Measurements from ENCODE around the gene MYO5B.
"Not testable (repeated sequence)": the region's sequence is repeated elsewhere in the genome, so short reads cannot be mapped to it uniquely, and the experiment has no call there.

The MYO5B gene

DNA sequence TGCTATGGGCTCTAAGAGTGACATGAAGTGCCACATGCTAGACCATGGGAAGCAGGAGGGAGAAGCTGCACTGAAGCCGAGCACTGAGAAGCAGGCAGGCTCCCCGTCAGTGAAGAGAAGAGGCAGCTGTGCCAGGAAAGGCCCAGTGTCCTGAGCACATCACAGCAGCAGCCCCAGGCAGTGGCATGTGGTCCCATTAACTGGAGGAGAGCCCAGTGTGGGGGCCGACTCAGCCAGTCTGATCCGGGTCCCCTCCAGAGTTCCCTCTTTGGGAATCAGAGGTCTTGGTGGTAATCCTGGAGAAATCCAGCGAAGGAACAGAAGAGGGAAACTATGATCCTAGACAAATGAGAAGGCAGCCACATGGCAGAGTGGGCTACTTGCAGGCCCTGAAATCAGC, 284.9 kb downstream of the MYO5B start:
- DNase-seq: no peak

DNA sequence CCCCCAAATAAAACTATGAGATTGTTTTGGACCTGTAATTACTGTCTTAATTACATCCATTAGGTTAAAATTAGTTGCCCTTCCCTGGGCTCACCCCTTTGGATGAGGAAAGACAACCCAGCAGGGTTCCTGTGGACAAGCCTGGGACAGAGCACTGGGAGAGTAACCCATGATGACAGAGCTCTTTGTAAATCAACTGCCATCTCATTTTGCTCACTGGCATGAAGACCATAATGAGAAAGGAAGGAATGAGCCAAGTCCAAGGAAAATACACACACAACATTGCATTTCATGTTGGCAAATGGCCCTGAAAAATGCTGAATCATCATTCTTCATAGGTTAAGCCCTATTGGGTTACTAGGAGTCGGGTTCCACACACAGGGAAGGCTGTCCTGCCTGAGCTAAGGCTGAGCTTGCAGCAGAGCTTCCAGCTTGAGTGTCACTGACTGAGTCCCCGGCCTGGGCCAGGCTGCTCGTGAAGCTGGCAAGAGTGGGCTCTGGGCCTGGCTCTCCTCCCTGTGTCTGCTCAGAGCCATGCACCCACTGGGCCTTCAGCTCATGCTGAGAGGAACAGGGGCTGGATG, 287.5 kb downstream of the MYO5B start:
- DNase-seq: no peak

- DNase-seq: no peak
Observed at GRCh38 chr18:49905771-49906170, 289.2 kb downstream of the MYO5B start.

DNA sequence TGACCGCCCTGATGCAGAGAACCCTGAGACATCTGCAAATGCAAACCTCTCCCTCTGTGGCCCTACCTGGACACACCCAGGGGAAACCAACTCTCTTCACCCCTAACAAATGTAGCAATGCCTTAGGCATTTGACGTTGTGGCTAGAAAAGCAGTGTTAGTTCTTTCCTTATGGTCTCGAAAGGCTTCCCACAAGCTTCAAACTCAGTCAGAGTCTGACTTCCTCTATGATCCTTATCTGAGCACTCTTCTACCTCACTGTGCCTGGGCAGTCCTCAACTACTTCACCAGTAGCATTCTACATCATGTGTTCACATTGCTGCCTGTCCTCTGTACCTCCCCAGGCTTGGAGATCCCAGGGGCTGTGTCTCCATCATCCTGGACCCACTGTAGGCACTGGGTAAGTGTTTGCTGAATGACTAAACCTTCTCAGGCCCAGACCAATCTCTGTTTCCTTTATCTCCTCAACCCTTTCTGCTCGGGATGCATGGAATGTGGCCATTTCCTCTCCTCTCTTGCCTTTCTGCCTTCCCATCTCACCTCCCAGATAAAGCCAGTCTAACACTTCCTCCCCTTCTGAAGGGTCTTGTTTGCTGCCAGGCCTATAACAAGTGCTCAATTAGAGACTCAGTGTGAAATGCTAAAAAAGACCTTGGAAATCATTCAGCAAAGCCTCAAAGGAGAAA, 289.9 kb downstream of the MYO5B start:
- DNase-seq: no peak

GRCh38 chr18:49901862-49902340, 293.0 kb downstream of the MYO5B start:
- no peak for DNase-seq

DNA sequence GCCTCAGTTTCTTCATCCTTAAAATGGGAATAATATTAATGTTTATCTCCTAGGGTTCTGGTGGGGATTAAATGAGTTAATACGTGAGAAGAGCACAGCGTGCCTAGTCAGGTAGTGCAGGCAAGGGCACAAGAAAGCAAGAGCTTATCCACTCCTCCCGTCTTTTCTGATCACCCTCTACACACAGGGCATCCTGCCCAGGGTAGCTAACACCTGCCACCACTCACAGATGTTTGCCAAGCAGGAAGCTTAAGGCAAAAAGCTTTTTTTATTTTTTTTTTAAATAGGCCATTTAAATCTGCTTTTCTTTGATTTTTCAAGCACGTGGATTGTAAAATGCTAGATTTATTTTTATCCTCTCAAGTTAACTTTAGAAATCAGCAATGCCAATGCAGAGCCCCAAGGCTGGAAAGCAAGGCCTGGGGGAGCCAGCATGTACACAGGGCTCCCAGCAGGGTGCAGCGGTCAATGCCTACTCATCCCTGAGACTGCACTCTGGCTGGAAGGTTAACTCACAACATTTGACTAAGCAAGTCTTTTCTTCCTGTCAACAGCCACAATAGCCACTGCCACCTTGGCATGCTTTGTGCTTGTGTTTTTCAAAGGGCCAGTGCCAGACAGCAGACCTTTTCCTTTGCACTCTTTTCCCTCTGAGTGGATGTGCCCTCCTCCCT, 295.2 kb downstream of the MYO5B start:
- DNase-seq: no peak

GRCh38 chr18:49898421-49898820, 296.5 kb downstream of the MYO5B start:
- DNase-seq: peak; percentile 46

- no peak for DNase-seq
Observed at GRCh38 chr18:49894517-49895226, 300.3 kb downstream of the MYO5B start.

- no peak for DNase-seq
Observed at GRCh38 chr18:49893036-49893435, 301.9 kb downstream of the MYO5B start.

DNA sequence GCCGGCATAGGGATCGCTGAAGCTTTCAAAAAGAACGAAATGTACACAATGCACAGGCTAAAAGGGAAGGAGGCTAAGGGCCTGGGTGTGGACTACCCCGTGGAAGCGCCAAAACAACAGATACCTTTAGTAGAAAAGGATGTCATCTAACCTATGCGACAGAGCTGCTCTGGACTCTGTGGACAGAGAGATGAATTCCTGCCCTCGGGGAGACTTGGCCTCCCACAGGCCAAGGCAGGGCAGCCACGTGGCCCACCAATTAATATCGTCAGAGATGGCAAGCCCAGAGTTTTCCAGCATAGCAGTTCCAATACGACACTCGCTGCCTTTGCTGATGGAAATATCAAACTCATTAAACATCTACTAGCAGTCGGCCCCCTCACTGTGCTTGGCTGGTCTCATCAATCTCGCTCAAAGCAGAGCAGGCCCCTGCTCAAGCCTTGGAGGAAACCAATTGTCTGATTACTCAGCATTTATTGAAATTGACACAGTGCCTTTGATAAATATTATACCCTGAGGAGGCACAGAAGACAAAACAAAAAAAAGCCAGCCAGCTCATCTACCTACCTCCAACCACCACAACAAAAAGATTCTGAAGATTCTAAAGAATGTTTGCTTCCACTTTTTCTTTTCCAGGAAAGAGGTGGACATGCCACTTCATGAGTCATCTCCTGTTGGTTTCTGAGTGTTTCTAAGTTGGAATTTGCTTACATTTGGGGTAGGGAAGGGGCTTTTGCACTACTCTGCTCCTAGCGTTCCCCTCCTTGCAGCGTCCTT, 302.6 kb downstream of the MYO5B start:
- no peak for DNase-seq

- no peak for DNase-seq
Observed at GRCh38 chr18:49890041-49890440, 304.9 kb downstream of the MYO5B start.

- DNase-seq: not testable (repeated sequence)
Observed at GRCh38 chr18:49889552-49889951, 305.4 kb downstream of the MYO5B start.

- no peak for DNase-seq
Observed at GRCh38 chr18:49886891-49887764, 307.8 kb downstream of the MYO5B start.

DNA sequence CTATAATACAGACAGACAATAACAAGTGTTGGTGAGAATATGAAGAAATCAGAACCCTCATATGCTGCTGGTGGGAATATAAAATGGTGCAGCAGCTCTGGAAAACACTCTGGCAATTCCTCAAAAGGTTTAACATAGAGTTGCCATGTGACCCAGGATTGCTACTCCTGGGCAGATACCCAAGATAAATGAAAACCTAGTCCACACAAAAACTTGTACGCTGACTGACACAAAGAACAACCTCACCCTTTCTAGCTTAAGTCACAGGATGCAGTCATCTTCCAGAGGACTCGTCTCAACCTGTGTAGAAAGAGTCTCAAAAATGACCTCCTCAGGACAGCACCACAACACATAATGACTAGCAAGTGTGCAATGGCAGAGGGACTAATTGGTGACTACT, 310.0 kb downstream of the MYO5B start:
- DNase-seq: no peak

GRCh38 chr18:49884465-49884864, 310.5 kb downstream of the MYO5B start:
- no peak for DNase-seq

- no peak for DNase-seq
Observed at GRCh38 chr18:49880661-49881060, 314.3 kb downstream of the MYO5B start.

DNA sequence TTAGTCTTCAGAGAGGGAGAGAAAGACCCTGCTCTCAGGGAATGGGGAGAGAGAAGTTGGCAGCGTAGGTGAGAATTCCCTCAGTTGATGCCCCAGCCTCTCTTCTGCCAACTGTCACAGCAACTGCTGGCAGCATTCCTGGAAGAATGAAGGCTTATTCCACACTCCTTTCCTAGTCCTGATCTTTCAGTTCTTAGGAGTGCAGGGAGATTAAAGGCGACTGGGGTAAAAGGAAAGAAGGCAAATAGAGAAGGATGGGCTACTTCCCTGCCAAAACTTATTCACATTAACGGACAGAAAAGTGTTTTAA, 315.7 kb downstream of the MYO5B start:
- DNase-seq: no peak

GRCh38 chr18:49878567-49879270, 316.2 kb downstream of the MYO5B start:
- no peak for DNase-seq

DNA sequence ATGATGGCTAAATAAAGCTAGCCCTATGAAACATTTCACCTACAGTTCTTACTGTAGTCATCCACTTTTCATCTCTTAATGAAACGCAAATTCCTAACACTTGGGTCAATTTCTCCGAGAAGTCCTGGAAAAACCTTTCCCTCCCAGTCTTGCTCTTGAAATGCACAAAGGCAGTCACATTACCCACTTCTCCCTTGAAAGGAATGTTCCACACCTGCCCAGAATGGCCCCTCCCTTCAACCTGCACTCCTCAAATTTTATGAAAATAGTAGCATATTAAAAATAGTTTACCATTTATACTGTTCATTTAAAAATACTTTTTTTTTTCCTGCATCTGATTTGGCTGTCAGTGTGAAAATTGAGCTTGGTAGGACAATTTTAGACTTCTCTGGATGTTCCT, 316.9 kb downstream of the MYO5B start:
- no peak for DNase-seq

- DNase-seq: no peak
Observed at GRCh38 chr18:49876536-49876935, 318.4 kb downstream of the MYO5B start.

- DNase-seq: no peak
Observed at GRCh38 chr18:49875783-49876182, 319.2 kb downstream of the MYO5B start.
